ENCODE results near the gene KRTAP10-11. TPM values are rescaled to one million over a fixed set of nuclear protein-coding genes. Genes with fewer than 3 reads are reported as not detected.
A peak's percentile ranks its signal among the peaks of the same experiment; 100 is the strongest.
"Not testable (repeated sequence)": the region's sequence is repeated elsewhere in the genome, so short reads cannot be mapped to it uniquely, and the experiment has no call there.

Gene KRTAP10-11
- total RNA-seq (2021; fragmentation: NEBNext Ultra II Directional; extraction: Animal tissue kit (Norgen Biotek cat#: 25700)) (not detected in 2 replicates), polyA plus RNA-seq (2011; rRNA removed) (not detected in 2 replicates), polyA minus RNA-seq (2011; rRNA and poly(A)+ RNA removed) (not detected in 2 replicates)
- polyA plus RNA-seq (2011; cell fraction: cytosol; rRNA removed): not detected
- not detected for polyA plus RNA-seq (2011; cell fraction: nucleus; rRNA removed)
- not detected in 4 replicates for polyA plus RNA-seq (2012, experiment 1 of 2)
- not detected for polyA plus RNA-seq (2012, experiment 2 of 2)
- polyA plus RNA-seq (2013, experiment 1 of 2): not detected
- not detected for polyA plus RNA-seq (2013, experiment 2 of 2)
- polyA minus RNA-seq (2011; cell fraction: cytosol; rRNA and poly(A)+ RNA removed): not detected
- not detected for polyA minus RNA-seq (2011; cell fraction: nucleus; rRNA and poly(A)+ RNA removed)
- long read RNA-seq, experiment 1: 0 reads
- long read RNA-seq, experiment 2: 0 reads

DNA sequence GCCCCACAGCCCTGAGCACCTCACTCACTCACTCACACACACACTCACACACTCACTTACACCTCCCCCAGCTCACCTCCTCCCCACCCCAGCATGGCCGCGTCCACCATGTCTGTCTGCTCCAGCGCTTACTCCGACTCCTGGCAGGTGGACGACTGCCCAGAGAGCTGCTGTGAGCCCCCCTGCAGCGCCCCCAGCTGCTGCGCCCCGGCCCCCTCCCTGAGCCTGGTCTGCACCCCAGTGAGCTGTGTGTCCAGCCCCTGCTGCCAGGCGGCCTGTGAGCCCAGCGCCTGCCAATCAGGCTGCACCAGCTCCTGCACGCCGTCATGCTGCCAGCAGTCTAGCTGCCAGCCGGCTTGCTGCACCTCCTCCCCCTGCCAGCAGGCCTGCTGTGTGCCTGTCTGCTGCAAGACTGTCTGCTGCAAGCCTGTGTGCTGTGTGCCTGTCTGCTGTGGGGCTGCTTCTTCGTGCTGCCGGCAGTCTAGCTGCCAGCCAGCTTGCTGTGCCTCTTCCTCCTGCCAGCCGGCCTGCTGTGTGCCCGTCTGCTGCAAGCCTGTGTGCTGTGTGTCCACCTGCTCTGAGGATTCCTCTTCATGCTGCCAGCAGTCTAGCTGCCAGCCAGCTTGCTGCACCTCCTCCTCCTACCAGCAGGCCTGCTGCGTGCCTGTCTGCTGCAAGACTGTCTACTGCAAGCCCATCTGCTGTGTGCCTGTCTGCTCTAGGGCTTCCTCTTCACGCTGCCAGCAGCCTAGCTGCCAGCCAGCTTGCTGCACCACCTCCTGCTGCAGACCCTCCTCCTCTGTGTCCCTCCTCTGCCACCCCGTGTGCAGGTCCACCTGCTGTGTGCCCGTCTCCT is at the start of gene KRTAP10-11:
KRTAP10-11 (plus strand) TSS at position 49 of the 856 bp plus-strand sequence; CDS start at position 94, 45 bp downstream.
- 0 out of 2 replicates have a peak, but pooled peaks have one; percentile 27 for TF ChIP-seq KDM1A (IDR thresholded peaks at IDR 0.05; ENCODE audit: borderline replicate concordance, low read length)
- H3K4me2 ChIP-seq (ENCODE audit: insufficient read depth in 1 of 2, low read depth in 2 of 2, low read length in 2 of 2); H3K9me3 ChIP-seq (ENCODE audit: insufficient read depth in 2 of 2, low read depth in 1 of 2, low read length in 1 of 2); H3K9ac ChIP-seq (replicated peaks in 1 of 4; ENCODE audit: extremely low read depth in 1 of 4, low read depth in 3 of 4, low read length in 3 of 4); H3K23me2 ChIP-seq (ENCODE audit: low read depth, low read length); H4K20me1 ChIP-seq (replicated peaks in 1 of 2; ENCODE audit: control insufficient read depth in 1 of 2, insufficient read depth in 2 of 2, low read length in 2 of 2); H3K23ac ChIP-seq (ENCODE audit: insufficient read length); H3K79me1 ChIP-seq (ENCODE audit: low read depth, low read length); H4K91ac ChIP-seq (replicated peaks; ENCODE audit: insufficient read length, low read length); DNase-seq (ENCODE audit: low read depth in 1 of 2, low spot score in 2 of 2); H3K36me3 ChIP-seq (ENCODE audit: control insufficient read depth in 2 of 4, insufficient read depth in 4 of 4, low read length in 3 of 4); H3K4me3 ChIP-seq (ENCODE audit: extremely low read depth in 1 of 4, insufficient read depth in 2 of 4, low read depth in 3 of 4, low read length in 4 of 4); H4K8ac ChIP-seq (ENCODE audit: extremely low read depth, insufficient read depth, low read length); H2BK120ac ChIP-seq (replicated peaks; ENCODE audit: low read depth, low read length); H3K4ac ChIP-seq (replicated peaks; ENCODE audit: insufficient read length, low read depth, low read length); H2AFZ ChIP-seq (ENCODE audit: low read length); H3K27ac ChIP-seq (ENCODE audit: low read depth, low read length); H3K56ac ChIP-seq (replicated peaks; ENCODE audit: insufficient read length, low read depth, low read length); H4K5ac ChIP-seq (ENCODE audit: insufficient read length, low read depth, low read length); H3K79me2 ChIP-seq (ENCODE audit: control insufficient read depth in 1 of 2, insufficient read depth in 2 of 2, low read length in 2 of 2); FAIRE-seq; H3K14ac ChIP-seq (ENCODE audit: insufficient read length); H3K27me3 ChIP-seq (replicated peaks in 1 of 4; ENCODE audit: control insufficient read depth in 3 of 4, extremely low read depth in 1 of 4, insufficient read depth in 3 of 4, low read length in 3 of 4); H2BK20ac ChIP-seq (ENCODE audit: low read length): not testable (repeated sequence)
- 0 out of 2 replicates have a peak within 1 kb of the TSS, but pooled peaks have one; percentile 6 for H2AK5ac ChIP-seq (ENCODE audit: low read depth, low read length)
- POLR2A ChIA-PET (ENCODE audit: partially characterized antibody): interaction anchor here (1.1 kb wide), 1 partner anchor 39 kb away, joined by 4 read pairs; no protein-coding TSS in a partner anchor
- H2BK15ac ChIP-seq (ENCODE audit: low read length): peak within 1 kb of the TSS; percentile 61; the same call in 1 of the 2 replicates
- H3K18ac ChIP-seq (ENCODE audit: extremely low read depth, low read length): peak within 1 kb of the TSS; percentile 60
- WGBS, 2 experiments (ENCODE audit: extremely low coverage in 1 of 2, insufficient coverage in 1 of 2, insufficient read length in 1 of 2, insufficient replicate concordance in 2 of 2, low coverage in 1 of 2, low lambda C conversion rate in 2 of 2, missing lambda C conversion rate in 1 of 2): 94% methylated on average over 9 of the region's 21 CpGs; no CpG with 5 or more reads in 1 of the 2 experiments
- CTCF ChIA-PET (ENCODE audit: partially characterized antibody): interaction anchor here (0.6 to 2.5 kb wide), 6 partner anchors 9 to 153 kb away, joined by 3 to 8 read pairs (median 5); no protein-coding TSS in a partner anchor
- H2BK5ac ChIP-seq (ENCODE audit: low read depth, low read length): peak within 1 kb of the TSS; percentile 24
- peaks cover 0 to 14% (median 4%) of the 10 kb centered on the region in 4 experiments; a peak in 3 of 7 replicates for H3K4me1 ChIP-seq (replicated peaks in 1 of 4; ENCODE audit: control insufficient read depth in 3 of 4, insufficient read depth in 4 of 4, low read length in 3 of 4)
- H2BK12ac ChIP-seq (ENCODE audit: low read depth, low read length): peak within 1 kb of the TSS; percentile 80; the same call in 1 of the 2 replicates
